Neural crest cell (in vitro differentiated cells): Measurements from ENCODE around the gene PTPRG. TPM values are rescaled to one million over a fixed set of nuclear protein-coding genes. Genes with fewer than 3 reads are reported as not detected.

ENCODE experiments used
- DNase-seq: peaks from one replicate; pipeline ENCODE4 v3.0.0; 2021; ENCODE audit warnings: low read depth, mixed read lengths, low spot score
- H3K27ac Mint-ChIP-seq: one replicate; pipeline ENCODE4 v1.8.0; 2021; ENCODE audit warnings: mild to moderate bottlenecking, mixed read lengths; ENCODE audit not compliant: unreplicated experiment
- H3K27me3 Mint-ChIP-seq: 2 replicates; pipeline ENCODE4 v1.8.0; 2021; ENCODE audit warnings: low read depth, mild to moderate bottlenecking, mixed read lengths
- H3K36me3 Mint-ChIP-seq: 2 replicates; pipeline ENCODE4 v1.8.0; 2021; ENCODE audit warnings: low read depth, mild to moderate bottlenecking, mixed read lengths
- H3K4me1 Mint-ChIP-seq: 2 replicates; pipeline ENCODE4 v1.8.0; 2021; ENCODE audit warnings: mixed read lengths
- H3K4me3 Mint-ChIP-seq: one replicate; pipeline ENCODE4 v1.8.0; 2021; ENCODE audit warnings: mild to moderate bottlenecking, mixed read lengths
- H3K9me3 Mint-ChIP-seq: 2 replicates; pipeline ENCODE4 v1.8.0; 2021; ENCODE audit warnings: mixed read lengths
- total RNA-seq: library from RNA; stranded (reverse); gene quantifications from 2 replicates; pipeline ENCODE4 v1.2.1, GENCODE V29; 2021
- TF ChIP-seq, protein P1 (sequence below): fragments of 200-600 bp; sonication (generic); conservative IDR thresholded peaks from 2 replicates; pipeline ENCODE4 v1.5.0; 2021; ENCODE audit warnings: antibody characterized with exemption, mild to moderate bottlenecking

Gene PTPRG
- total RNA-seq, 1 donor from 2014 or later = 41.2 TPM

DNA sequence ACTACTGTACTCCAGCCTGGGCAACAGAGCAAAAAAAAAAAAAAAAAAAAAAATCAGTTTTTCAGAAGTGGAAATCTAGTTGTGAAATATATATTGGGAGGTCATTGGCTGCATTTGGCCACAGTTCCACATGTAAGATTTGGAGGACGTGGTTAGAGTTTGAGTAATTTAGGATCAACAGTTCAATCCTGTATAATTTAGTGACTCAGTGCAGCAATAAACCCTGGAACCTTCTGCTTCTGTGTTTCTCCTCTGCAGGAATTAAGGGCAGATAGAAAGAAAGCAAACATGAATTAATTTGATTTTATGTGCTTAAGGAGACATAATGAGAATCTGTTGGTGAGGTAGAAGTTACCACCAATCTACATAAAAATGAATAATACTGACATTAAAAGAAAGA, 347.0 kb downstream of the PTPRG start:
- TF ChIP-seq, protein P1, sequence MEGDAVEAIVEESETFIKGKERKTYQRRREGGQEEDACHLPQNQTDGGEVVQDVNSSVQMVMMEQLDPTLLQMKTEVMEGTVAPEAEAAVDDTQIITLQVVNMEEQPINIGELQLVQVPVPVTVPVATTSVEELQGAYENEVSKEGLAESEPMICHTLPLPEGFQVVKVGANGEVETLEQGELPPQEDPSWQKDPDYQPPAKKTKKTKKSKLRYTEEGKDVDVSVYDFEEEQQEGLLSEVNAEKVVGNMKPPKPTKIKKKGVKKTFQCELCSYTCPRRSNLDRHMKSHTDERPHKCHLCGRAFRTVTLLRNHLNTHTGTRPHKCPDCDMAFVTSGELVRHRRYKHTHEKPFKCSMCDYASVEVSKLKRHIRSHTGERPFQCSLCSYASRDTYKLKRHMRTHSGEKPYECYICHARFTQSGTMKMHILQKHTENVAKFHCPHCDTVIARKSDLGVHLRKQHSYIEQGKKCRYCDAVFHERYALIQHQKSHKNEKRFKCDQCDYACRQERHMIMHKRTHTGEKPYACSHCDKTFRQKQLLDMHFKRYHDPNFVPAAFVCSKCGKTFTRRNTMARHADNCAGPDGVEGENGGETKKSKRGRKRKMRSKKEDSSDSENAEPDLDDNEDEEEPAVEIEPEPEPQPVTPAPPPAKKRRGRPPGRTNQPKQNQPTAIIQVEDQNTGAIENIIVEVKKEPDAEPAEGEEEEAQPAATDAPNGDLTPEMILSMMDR = no peak
- no peak overlapping the region for H3K4me3 Mint-ChIP-seq
- H3K36me3 Mint-ChIP-seq = no peaks in the 10 kb centered on the region
- H3K27me3 Mint-ChIP-seq = no peaks in the 10 kb centered on the region
- peaks cover 12% of the 10 kb centered on the region for H3K4me1 Mint-ChIP-seq
- no peaks in the 10 kb centered on the region for H3K9me3 Mint-ChIP-seq
- no peak for DNase-seq
- H3K27ac Mint-ChIP-seq = no peak overlapping the region

DNA sequence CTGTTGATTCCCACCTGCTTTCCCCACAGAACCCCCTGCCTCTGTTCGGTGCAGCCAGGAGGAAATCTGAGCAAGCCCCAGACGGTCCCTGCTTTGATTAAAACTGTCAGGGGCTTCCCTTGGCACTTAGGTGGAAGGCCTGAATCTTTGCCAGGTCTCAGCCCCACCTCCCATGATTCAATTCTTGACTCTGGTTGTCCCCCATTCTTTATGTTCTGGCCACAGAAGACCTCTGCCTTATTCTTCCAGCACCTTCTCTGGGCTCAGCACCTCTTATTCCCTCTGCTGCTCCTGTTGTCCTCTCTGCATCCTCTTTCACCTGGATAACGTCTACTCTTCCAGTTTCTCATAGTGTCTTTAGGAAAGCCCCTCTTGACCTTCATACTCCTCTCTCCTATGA, 349.4 kb downstream of the PTPRG start:
- Mint-ChIP-seq H3K27ac (no peak overlapping the region), H3K4me3 (no peak overlapping the region), H3K27me3 (no peaks in the 10 kb centered on the region), H3K36me3 (no peaks in the 10 kb centered on the region), H3K9me3 (no peaks in the 10 kb centered on the region), H3K4me1 (peaks cover 22% of the 10 kb centered on the region)
- DNase-seq = no peak
- TF ChIP-seq, protein P1 = no peak

DNA sequence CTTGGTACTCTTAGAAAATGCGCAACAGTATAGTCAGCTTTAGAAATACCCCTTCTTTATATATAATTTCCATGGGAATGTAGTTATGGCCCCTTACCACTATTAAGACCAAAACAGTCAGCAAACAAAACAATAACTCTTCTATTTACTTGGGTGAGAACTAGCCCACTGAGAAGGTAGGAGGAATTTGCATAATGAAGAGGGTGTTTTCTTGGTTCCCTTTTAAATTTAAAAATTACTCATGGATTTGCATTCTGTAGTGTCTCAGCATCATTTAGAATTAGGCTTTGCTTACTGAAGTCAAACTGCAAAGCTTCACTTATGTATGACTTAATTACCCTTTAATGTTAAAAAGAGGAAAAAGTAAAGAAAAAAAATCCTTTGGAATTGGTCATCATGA, 350.8 kb downstream of the PTPRG start:
- H3K4me1 Mint-ChIP-seq = peaks cover 22% of the 10 kb centered on the region

DNA sequence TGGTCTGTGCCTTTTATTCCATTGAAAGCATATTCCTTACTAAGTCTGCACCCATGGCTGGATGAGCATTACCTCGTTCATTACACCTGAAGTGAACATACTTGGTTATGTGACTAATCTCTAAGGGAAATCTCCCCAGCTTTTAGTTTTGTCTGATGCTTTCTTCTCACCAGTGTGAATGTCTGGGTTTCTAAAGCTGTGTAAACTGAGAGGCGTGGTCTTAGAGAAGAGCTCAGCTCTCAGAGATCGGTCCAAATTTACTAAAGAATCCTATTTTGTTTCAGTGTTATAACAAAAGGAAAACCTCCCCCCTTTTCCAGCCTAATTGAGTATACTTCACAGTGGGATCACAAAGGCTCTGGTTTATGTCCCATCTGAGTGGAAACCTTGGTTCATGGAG, 352.3 kb downstream of the PTPRG start:
- H3K27ac Mint-ChIP-seq = no peak overlapping the region
- DNase-seq = no peak
- peaks cover 24% of the 10 kb centered on the region for H3K4me1 Mint-ChIP-seq

More for the DNA sequence above, 350.8 kb downstream of the PTPRG start:
- Mint-ChIP-seq H3K36me3 (no peaks in the 10 kb centered on the region), H3K9me3 (no peaks in the 10 kb centered on the region), H3K27me3 (no peaks in the 10 kb centered on the region), H3K27ac (no peak overlapping the region), H3K4me3 (no peak overlapping the region)
- TF ChIP-seq, protein P1 = no peak
- no peak for DNase-seq

DNA sequence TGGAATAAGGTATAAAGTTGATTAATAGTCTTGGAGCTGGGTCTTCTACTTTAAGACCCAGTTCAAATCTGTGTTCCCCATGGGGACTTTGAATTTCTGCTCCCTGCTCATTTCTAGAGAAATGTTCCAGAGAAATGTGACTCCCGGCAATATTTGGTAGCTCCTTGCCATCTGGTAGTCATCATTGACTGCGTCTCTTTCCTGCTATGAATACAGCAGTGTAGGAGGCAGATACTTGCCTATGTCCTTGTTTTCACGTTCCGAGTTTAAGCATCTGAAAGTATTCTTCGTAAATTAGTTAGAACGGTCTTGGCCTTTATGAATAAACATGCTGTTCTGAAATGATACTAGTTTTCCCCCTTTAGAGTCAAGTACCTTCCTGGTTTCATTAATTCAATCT, 352.9 kb downstream of the PTPRG start:
- no peaks in the 10 kb centered on the region for H3K27me3 Mint-ChIP-seq
- H3K27ac Mint-ChIP-seq = no peak overlapping the region
- no peak overlapping the region for H3K4me3 Mint-ChIP-seq
- TF ChIP-seq, protein P1 = no peak
- no peak for DNase-seq
- H3K36me3 Mint-ChIP-seq = no peaks in the 10 kb centered on the region
- peaks cover 29% of the 10 kb centered on the region for H3K4me1 Mint-ChIP-seq
- H3K9me3 Mint-ChIP-seq = no peaks in the 10 kb centered on the region

More for the DNA sequence above, 352.3 kb downstream of the PTPRG start:
- Mint-ChIP-seq H3K27me3 (no peaks in the 10 kb centered on the region), H3K9me3 (no peaks in the 10 kb centered on the region), H3K36me3 (no peaks in the 10 kb centered on the region), H3K4me3 (no peak overlapping the region)
- TF ChIP-seq, protein P1 = no peak

DNA sequence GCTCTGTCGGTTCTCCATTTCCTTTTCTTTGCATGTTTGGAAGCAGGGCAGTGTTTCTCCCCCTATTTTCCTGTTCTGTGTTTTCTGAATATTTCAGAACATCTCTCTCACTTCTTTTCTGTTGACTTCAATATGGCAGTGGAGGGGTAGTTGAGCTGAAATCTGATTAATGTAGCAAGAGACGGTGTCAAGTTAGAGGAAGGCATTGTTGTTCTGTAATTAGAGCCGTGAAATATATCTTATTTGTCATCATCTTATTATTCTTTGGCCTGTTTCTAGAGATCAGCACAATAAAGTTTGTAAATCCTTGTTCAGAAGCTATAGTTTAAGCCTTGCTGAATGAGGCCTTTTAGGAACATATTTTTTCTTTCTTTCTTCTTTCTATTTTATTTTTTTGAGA, 353.9 kb downstream of the PTPRG start:
- TF ChIP-seq, protein P1 = no peak
- Mint-ChIP-seq H3K4me1 (peaks cover 29% of the 10 kb centered on the region), H3K9me3 (no peaks in the 10 kb centered on the region), H3K27me3 (no peaks in the 10 kb centered on the region), H3K4me3 (no peak overlapping the region), H3K27ac (no peak overlapping the region), H3K36me3 (no peaks in the 10 kb centered on the region)
- DNase-seq = no peak
